ENCODE measurements around the gene CAMK4.

DNA sequence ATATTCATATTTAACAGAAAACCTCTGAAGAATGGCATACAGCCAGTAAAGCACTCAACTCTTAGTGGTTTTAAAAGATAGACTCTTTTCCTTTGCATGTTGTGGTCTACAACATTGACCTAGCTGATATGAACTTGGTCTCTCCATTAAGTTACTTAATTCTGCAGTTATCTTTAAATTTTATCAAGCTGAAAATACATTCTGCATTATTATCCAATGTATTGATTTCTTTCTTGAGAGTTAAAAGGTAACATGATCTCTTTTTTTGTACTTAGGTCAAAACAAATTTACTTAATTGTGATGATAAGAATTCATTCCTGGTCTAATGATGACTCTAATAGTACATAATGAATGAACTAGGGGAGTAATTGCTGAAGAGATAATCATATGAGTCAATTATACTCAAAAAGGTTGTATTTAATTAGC lies 155.2 kb downstream of the CAMK4 start:
- TF ChIP-seq CTCF (IDR thresholded peaks at IDR 0.05; ENCODE audit: poor library complexity, severe bottlenecking), result no peak
- no peak for TF ChIP-seq EZH2 (IDR thresholded peaks at IDR 0.05; ENCODE audit: borderline replicate concordance, insufficient read depth, low read length, poor library complexity, severe bottlenecking)
- TF ChIP-seq SMC3 (conservative IDR thresholded peaks at IDR 0.05; ENCODE audit: poor library complexity), result no peak
- TF ChIP-seq, protein P1, sequence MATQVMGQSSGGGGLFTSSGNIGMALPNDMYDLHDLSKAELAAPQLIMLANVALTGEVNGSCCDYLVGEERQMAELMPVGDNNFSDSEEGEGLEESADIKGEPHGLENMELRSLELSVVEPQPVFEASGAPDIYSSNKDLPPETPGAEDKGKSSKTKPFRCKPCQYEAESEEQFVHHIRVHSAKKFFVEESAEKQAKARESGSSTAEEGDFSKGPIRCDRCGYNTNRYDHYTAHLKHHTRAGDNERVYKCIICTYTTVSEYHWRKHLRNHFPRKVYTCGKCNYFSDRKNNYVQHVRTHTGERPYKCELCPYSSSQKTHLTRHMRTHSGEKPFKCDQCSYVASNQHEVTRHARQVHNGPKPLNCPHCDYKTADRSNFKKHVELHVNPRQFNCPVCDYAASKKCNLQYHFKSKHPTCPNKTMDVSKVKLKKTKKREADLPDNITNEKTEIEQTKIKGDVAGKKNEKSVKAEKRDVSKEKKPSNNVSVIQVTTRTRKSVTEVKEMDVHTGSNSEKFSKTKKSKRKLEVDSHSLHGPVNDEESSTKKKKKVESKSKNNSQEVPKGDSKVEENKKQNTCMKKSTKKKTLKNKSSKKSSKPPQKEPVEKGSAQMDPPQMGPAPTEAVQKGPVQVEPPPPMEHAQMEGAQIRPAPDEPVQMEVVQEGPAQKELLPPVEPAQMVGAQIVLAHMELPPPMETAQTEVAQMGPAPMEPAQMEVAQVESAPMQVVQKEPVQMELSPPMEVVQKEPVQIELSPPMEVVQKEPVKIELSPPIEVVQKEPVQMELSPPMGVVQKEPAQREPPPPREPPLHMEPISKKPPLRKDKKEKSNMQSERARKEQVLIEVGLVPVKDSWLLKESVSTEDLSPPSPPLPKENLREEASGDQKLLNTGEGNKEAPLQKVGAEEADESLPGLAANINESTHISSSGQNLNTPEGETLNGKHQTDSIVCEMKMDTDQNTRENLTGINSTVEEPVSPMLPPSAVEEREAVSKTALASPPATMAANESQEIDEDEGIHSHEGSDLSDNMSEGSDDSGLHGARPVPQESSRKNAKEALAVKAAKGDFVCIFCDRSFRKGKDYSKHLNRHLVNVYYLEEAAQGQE (IDR thresholded peaks at IDR 0.05; ENCODE audit: borderline replicate concordance), result no peak

Data from neural cell (in vitro differentiated cells).